ENCODE data around the gene FRMD8. TPM values are rescaled to one million over a fixed set of nuclear protein-coding genes. Genes with fewer than 3 reads are reported as not detected.
A peak's percentile ranks its signal among the peaks of the same experiment; 100 is the strongest.

Gene FRMD8
- total and polyA plus RNA-seq, 2 of the 8 experiments (the other 6 are each of a cell fraction or from before 2014, with no cell fraction given), result 15.0 to 19.2 TPM

- Histone ChIP-seq H3K79me2 (ENCODE audit: control insufficient read depth in 1 of 2, insufficient read depth in 2 of 2, low read length in 2 of 2) (no peaks in the 10 kb centered on the region), H3K36me3 (ENCODE audit: control insufficient read depth in 2 of 4, insufficient read depth in 4 of 4, low read length in 3 of 4) (no peaks in the 10 kb centered on the region), H3K79me1 (ENCODE audit: low read depth, low read length) (no peaks in the 10 kb centered on the region), H3K23me2 (ENCODE audit: low read depth, low read length) (no peaks in the 10 kb centered on the region), H4K5ac (ENCODE audit: insufficient read length, low read depth, low read length) (no peak overlapping the region), H3K4me3 (ENCODE audit: extremely low read depth in 1 of 4, insufficient read depth in 2 of 4, low read depth in 3 of 4, low read length in 4 of 4) (no peak overlapping the region), H3K9me3 (ENCODE audit: insufficient read depth in 2 of 2, low read depth in 1 of 2, low read length in 1 of 2) (no peaks in the 10 kb centered on the region), H4K20me1 (replicated peaks in 1 of 2; ENCODE audit: control insufficient read depth in 1 of 2, insufficient read depth in 2 of 2, low read length in 2 of 2) (no peaks in the 10 kb centered on the region), H2AFZ (ENCODE audit: low read length) (no peak overlapping the region), H3K4me2 (ENCODE audit: insufficient read depth in 1 of 2, low read depth in 2 of 2, low read length in 2 of 2) (no peak overlapping the region), H3K4ac (replicated peaks; ENCODE audit: insufficient read length, low read depth, low read length) (no peak overlapping the region), H3K14ac (ENCODE audit: insufficient read length) (no peak overlapping the region), H2AK5ac (ENCODE audit: low read depth, low read length) (no peak overlapping the region), H3K56ac (replicated peaks; ENCODE audit: insufficient read length, low read depth, low read length) (no peak overlapping the region), H2BK20ac (ENCODE audit: low read length) (no peak overlapping the region), H2BK5ac (ENCODE audit: low read depth, low read length) (no peak overlapping the region; the same call in 1 of the 2 replicates), H3K9ac (replicated peaks in 1 of 4; ENCODE audit: extremely low read depth in 1 of 4, low read depth in 3 of 4, low read length in 3 of 4) (no peak overlapping the region), H3K27ac (ENCODE audit: low read depth, low read length) (no peak overlapping the region), H4K91ac (replicated peaks; ENCODE audit: insufficient read length, low read length) (no peak overlapping the region), H3K23ac (ENCODE audit: insufficient read length) (no peak overlapping the region), H3K4me1 (replicated peaks in 1 of 4; ENCODE audit: control insufficient read depth in 3 of 4, insufficient read depth in 4 of 4, low read length in 3 of 4) (peaks cover 0 to 12% (median 11%) of the 10 kb centered on the region in 4 experiments; a peak in 5 of 7 replicates), H4K8ac (ENCODE audit: extremely low read depth, insufficient read depth, low read length) (no peak overlapping the region), H2BK12ac (ENCODE audit: low read depth, low read length) (peak overlapping the region; percentile 17; the same call in 1 of the 2 replicates), H2BK15ac (ENCODE audit: low read length) (no peak overlapping the region), H2BK120ac (replicated peaks; ENCODE audit: low read depth, low read length) (no peak overlapping the region), H3K18ac (ENCODE audit: extremely low read depth, low read length) (no peak overlapping the region), H3K27me3 (replicated peaks in 1 of 4; ENCODE audit: control insufficient read depth in 3 of 4, extremely low read depth in 1 of 4, insufficient read depth in 3 of 4, low read length in 3 of 4) (no peaks in the 10 kb centered on the region)
- ChIA-PET POLR2A (ENCODE audit: partially characterized antibody) (interaction anchor here (0.6 to 3.6 kb wide), 7 partner anchors 9 to 126 kb away, joined by 3 to 36 read pairs (median 3); partner anchors contain the start of genes CDC42EP2 and NEAT1), CTCF (ENCODE audit: partially characterized antibody) (interaction anchor here (0.6 to 5.2 kb wide), 17 partner anchors 10 to 903 kb away, joined by 3 to 30 read pairs (median 5); no protein-coding TSS in a partner anchor)
- TF ChIP-seq HDAC2 (IDR thresholded peaks at IDR 0.05; ENCODE audit: borderline replicate concordance in 1 of 2, low read depth in 2 of 2, low read length in 2 of 2), result no peak
- TF ChIP-seq, protein P1, sequence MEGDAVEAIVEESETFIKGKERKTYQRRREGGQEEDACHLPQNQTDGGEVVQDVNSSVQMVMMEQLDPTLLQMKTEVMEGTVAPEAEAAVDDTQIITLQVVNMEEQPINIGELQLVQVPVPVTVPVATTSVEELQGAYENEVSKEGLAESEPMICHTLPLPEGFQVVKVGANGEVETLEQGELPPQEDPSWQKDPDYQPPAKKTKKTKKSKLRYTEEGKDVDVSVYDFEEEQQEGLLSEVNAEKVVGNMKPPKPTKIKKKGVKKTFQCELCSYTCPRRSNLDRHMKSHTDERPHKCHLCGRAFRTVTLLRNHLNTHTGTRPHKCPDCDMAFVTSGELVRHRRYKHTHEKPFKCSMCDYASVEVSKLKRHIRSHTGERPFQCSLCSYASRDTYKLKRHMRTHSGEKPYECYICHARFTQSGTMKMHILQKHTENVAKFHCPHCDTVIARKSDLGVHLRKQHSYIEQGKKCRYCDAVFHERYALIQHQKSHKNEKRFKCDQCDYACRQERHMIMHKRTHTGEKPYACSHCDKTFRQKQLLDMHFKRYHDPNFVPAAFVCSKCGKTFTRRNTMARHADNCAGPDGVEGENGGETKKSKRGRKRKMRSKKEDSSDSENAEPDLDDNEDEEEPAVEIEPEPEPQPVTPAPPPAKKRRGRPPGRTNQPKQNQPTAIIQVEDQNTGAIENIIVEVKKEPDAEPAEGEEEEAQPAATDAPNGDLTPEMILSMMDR (IDR thresholded peaks at IDR 0.05; ENCODE audit: control extremely low read depth in 1 of 3, insufficient read depth in 1 of 3, low read depth in 1 of 3, low read length in 3 of 3), result peak; percentile 19 to 41 (median 19)
- no peak for DNase-seq (ENCODE audit: low read depth in 1 of 2, low spot score in 2 of 2)
- FAIRE-seq, result no peak
- 82% methylated on average over 16 of the region's 16 CpGs; no CpG with 5 or more reads in 1 of the 2 experiments for WGBS, 2 experiments (ENCODE audit: extremely low coverage in 1 of 2, insufficient coverage in 1 of 2, insufficient read length in 1 of 2, insufficient replicate concordance in 2 of 2, low coverage in 1 of 2, low lambda C conversion rate in 2 of 2, missing lambda C conversion rate in 1 of 2)
Observed at GRCh38 chr11:65380460-65381119, 5.8 kb upstream of the FRMD8 start.

All from H1 (cell line).